ENCODE data around the gene CYBB.

Gene CYBB

DNA sequence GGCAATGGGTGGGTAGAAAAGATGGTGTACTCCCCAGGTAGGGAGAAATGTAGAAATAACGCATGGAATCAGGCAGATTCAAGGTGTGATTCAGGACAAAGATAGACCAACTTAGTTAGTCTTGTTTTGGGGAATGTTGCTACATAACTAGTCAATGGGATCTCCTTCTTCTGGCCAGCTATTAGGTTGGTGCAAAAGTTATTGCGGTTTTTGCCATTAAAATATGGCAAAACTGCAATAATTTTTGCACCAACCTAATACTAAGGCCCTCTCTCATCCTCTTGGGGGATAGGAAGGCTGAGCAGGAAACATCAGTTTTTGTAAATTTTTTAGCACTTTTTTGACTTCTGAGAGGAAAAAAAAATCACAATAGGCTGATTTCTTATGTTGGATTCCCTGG lies 23.2 kb downstream of the CYBB start:
- Histone ChIP-seq H3K9me2 (replicated peaks; ENCODE audit: insufficient read depth, low read length) (no peaks in the 10 kb centered on the region), H3K79me2 (ENCODE audit: low read length) (no peaks in the 10 kb centered on the region), H3K4me2 (ENCODE audit: low read depth, low read length) (no peak overlapping the region), H3K4me3 (ENCODE audit: low read length) (no peak overlapping the region), H4K20me1 (ENCODE audit: insufficient read depth, low read length) (no peaks in the 10 kb centered on the region), H3K36me3 (replicated peaks; ENCODE audit: insufficient read depth, low read length) (no peaks in the 10 kb centered on the region), H3K9me3 (replicated peaks; ENCODE audit: insufficient read depth, low read length) (no peaks in the 10 kb centered on the region), H3K9ac (ENCODE audit: low read length) (no peak overlapping the region), H3K4me1 (ENCODE audit: low read length) (peaks cover 13% of the 10 kb centered on the region), H3K27me3 (replicated peaks; ENCODE audit: insufficient read depth, low read length) (no peaks in the 10 kb centered on the region), H3F3A (ENCODE audit: insufficient read depth, low read length) (no peaks in the 10 kb centered on the region), H2AFZ (ENCODE audit: low read length) (no peak overlapping the region), H3K27ac (ENCODE audit: low read length) (no peak overlapping the region)
- TF ChIP-seq EZH2phosphoT487 (IDR thresholded peaks at IDR 0.05; ENCODE audit: low read length): no peak
- TF ChIP-seq, protein P1, sequence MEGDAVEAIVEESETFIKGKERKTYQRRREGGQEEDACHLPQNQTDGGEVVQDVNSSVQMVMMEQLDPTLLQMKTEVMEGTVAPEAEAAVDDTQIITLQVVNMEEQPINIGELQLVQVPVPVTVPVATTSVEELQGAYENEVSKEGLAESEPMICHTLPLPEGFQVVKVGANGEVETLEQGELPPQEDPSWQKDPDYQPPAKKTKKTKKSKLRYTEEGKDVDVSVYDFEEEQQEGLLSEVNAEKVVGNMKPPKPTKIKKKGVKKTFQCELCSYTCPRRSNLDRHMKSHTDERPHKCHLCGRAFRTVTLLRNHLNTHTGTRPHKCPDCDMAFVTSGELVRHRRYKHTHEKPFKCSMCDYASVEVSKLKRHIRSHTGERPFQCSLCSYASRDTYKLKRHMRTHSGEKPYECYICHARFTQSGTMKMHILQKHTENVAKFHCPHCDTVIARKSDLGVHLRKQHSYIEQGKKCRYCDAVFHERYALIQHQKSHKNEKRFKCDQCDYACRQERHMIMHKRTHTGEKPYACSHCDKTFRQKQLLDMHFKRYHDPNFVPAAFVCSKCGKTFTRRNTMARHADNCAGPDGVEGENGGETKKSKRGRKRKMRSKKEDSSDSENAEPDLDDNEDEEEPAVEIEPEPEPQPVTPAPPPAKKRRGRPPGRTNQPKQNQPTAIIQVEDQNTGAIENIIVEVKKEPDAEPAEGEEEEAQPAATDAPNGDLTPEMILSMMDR (IDR thresholded peaks at IDR 0.05; ENCODE audit: low read length): no peak
- no peak for TF ChIP-seq EZH2 (optimal IDR thresholded peaks at IDR 0.05; ENCODE audit: low read depth, low read length)
- no peak for DNase-seq

DNA sequence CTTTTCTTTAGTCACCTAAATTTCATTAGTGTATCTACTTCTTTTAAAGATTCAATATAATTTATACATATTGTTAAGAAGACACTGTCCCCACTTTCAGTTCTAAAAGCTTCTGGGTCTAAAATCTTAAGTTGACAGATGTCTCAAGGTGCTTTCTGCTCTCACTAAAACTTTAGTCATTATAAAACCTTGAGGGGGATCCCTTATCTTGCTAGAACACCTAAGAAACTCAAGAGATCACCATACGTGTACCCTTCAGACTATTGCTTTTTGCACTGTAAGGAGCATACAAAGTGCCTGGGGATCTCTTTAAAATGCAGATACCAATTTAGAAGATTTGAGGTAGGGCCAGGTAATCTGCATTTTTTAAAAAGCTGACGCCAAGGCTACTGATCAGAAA lies 30.1 kb downstream of the CYBB start:
- Histone ChIP-seq H3K9me2 (replicated peaks; ENCODE audit: insufficient read depth, low read length) (no peaks in the 10 kb centered on the region), H3K9ac (ENCODE audit: low read length) (no peak overlapping the region), H3K4me1 (ENCODE audit: low read length) (peaks cover 7% of the 10 kb centered on the region), H3K36me3 (replicated peaks; ENCODE audit: insufficient read depth, low read length) (no peaks in the 10 kb centered on the region), H3F3A (ENCODE audit: insufficient read depth, low read length) (no peaks in the 10 kb centered on the region), H3K9me3 (replicated peaks; ENCODE audit: insufficient read depth, low read length) (no peaks in the 10 kb centered on the region), H3K27ac (ENCODE audit: low read length) (no peak overlapping the region), H2AFZ (ENCODE audit: low read length) (no peak overlapping the region), H3K4me2 (ENCODE audit: low read depth, low read length) (no peak overlapping the region), H3K4me3 (ENCODE audit: low read length) (no peak overlapping the region), H3K79me2 (ENCODE audit: low read length) (no peaks in the 10 kb centered on the region), H3K27me3 (replicated peaks; ENCODE audit: insufficient read depth, low read length) (no peaks in the 10 kb centered on the region), H4K20me1 (ENCODE audit: insufficient read depth, low read length) (no peaks in the 10 kb centered on the region)
- TF ChIP-seq EZH2 (optimal IDR thresholded peaks at IDR 0.05; ENCODE audit: low read depth, low read length) (no peak), EZH2phosphoT487 (IDR thresholded peaks at IDR 0.05; ENCODE audit: low read length) (no peak)
- TF ChIP-seq, protein P1 (IDR thresholded peaks at IDR 0.05; ENCODE audit: low read length): no peak
- DNase-seq: no peak

DNA sequence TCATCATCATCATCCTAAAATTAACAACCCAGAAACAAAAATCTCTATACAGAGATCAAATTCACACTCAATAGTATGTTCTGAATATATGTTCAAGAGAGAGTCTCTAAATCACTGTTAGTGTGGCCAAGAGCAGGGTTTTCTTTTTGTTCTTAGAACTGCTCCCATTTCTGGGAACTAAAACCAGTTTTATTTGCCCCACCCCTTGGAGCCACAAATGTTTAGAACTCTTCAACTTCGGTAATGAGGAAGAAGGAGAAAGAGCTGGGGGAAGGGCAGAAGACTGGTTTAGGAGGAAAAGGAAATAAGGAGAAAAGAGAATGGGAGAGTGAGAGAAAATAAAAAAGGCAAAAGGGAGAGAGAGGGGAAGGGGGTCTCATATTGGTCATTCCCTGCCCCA lies 32.3 kb downstream of the CYBB start:
- Histone ChIP-seq H3K4me1 (ENCODE audit: low read length) (peaks cover 2% of the 10 kb centered on the region), H2AFZ (ENCODE audit: low read length) (no peak overlapping the region), H3K9me3 (replicated peaks; ENCODE audit: insufficient read depth, low read length) (no peaks in the 10 kb centered on the region), H3K79me2 (ENCODE audit: low read length) (no peaks in the 10 kb centered on the region), H3K27ac (ENCODE audit: low read length) (no peak overlapping the region), H3K27me3 (replicated peaks; ENCODE audit: insufficient read depth, low read length) (no peaks in the 10 kb centered on the region), H3K4me2 (ENCODE audit: low read depth, low read length) (no peak overlapping the region), H4K20me1 (ENCODE audit: insufficient read depth, low read length) (no peaks in the 10 kb centered on the region), H3F3A (ENCODE audit: insufficient read depth, low read length) (no peaks in the 10 kb centered on the region), H3K36me3 (replicated peaks; ENCODE audit: insufficient read depth, low read length) (no peaks in the 10 kb centered on the region), H3K4me3 (ENCODE audit: low read length) (no peak overlapping the region), H3K9ac (ENCODE audit: low read length) (no peak overlapping the region), H3K9me2 (replicated peaks; ENCODE audit: insufficient read depth, low read length) (no peaks in the 10 kb centered on the region)
- DNase-seq: no peak
- no peak for TF ChIP-seq EZH2 (optimal IDR thresholded peaks at IDR 0.05; ENCODE audit: low read depth, low read length)
- no peak for TF ChIP-seq EZH2phosphoT487 (IDR thresholded peaks at IDR 0.05; ENCODE audit: low read length)
- TF ChIP-seq, protein P1 (IDR thresholded peaks at IDR 0.05; ENCODE audit: low read length): no peak

Data from MM.1S (cell line).